ENCODE data around the gene FLT1.

DNA sequence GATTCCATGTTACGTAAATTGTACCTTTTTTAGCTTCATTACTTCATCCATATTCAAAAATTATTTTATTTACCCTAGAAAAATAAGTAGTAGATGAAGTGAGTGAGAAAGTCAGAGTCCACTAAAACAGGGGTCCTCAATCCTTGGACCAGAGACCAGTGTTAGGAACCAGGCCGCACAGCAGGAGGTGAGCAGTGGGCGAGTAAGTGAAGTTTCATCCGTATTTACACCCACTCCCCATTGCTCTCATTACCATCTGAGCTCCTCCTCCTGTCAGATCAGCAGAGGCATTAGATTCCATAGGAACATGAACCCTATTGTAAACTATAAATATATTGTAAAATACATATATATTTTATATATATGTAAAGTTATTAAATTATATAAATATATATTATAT, 237.6 kb downstream of the FLT1 start:
- TF ChIP-seq, protein P1, sequence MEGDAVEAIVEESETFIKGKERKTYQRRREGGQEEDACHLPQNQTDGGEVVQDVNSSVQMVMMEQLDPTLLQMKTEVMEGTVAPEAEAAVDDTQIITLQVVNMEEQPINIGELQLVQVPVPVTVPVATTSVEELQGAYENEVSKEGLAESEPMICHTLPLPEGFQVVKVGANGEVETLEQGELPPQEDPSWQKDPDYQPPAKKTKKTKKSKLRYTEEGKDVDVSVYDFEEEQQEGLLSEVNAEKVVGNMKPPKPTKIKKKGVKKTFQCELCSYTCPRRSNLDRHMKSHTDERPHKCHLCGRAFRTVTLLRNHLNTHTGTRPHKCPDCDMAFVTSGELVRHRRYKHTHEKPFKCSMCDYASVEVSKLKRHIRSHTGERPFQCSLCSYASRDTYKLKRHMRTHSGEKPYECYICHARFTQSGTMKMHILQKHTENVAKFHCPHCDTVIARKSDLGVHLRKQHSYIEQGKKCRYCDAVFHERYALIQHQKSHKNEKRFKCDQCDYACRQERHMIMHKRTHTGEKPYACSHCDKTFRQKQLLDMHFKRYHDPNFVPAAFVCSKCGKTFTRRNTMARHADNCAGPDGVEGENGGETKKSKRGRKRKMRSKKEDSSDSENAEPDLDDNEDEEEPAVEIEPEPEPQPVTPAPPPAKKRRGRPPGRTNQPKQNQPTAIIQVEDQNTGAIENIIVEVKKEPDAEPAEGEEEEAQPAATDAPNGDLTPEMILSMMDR (IDR thresholded peaks at IDR 0.05): no peak
- TF ChIP-seq POLR2A (IDR thresholded peaks at IDR 0.05): no peak
